Astrocyte (in vitro differentiated cells and primary cell): ENCODE results near the gene MAPK8IP3. TPM values are rescaled to one million over a fixed set of nuclear protein-coding genes. Genes with fewer than 3 reads are reported as not detected.

Experiments
- DNase-seq: peaks from one replicate; pipeline ENCODE4 v3.0.0-alpha.2; 2010; ENCODE audit warnings: low read depth
- FAIRE-seq: peaks from 2 replicates; lab custom pipeline; 2011; peaks lifted over from hg19 to GRCh38; lab: Jason Lieb, UNC
- H2AFZ ChIP-seq: 2 replicates; pipeline ENCODE4 v1.6.0; 2012; ENCODE audit warnings: low read depth, low read length, inconsistent platforms
- H3K27ac ChIP-seq: 2 replicates; pipeline ENCODE4 v1.5.1; 2011; ENCODE audit warnings: low read depth, low read length, inconsistent platforms
- H3K27me3 ChIP-seq: 2 replicates; pipeline ENCODE4 v1.6.0; 2011; ENCODE audit warnings: low read length, inconsistent platforms; ENCODE audit not compliant: insufficient read depth
- H3K36me3 ChIP-seq: 2 replicates; pipeline ENCODE4 v1.5.1; 2011; ENCODE audit warnings: low read length, inconsistent platforms; ENCODE audit not compliant: insufficient read depth
- H3K4me1 ChIP-seq: 2 replicates; pipeline ENCODE4 v1.5.1; 2011; ENCODE audit warnings: low read length, inconsistent platforms; ENCODE audit not compliant: insufficient read depth
- H3K4me2 ChIP-seq: 2 replicates; pipeline ENCODE4 v1.6.0; 2012; ENCODE audit warnings: low read length, inconsistent platforms
- H3K4me3 ChIP-seq: 2 replicates; pipeline ENCODE4 v1.5.1; 2011; ENCODE audit warnings: low read depth, mild to moderate bottlenecking, low read length, inconsistent platforms; ENCODE audit not compliant: insufficient read depth
- H3K79me2 ChIP-seq: 2 replicates; pipeline ENCODE4 v1.6.0; 2012; ENCODE audit warnings: mild to moderate bottlenecking, low read length, inconsistent platforms; ENCODE audit not compliant: insufficient read depth
- H3K9ac ChIP-seq: 2 replicates; pipeline ENCODE4 v1.6.0; 2012; ENCODE audit warnings: mild to moderate bottlenecking, low read length, inconsistent platforms
- H3K9me3 ChIP-seq: 2 replicates; pipeline ENCODE4 v1.5.1; 2012; ENCODE audit warnings: low read depth, mild to moderate bottlenecking, low read length, inconsistent platforms; ENCODE audit not compliant: insufficient read depth
- H4K20me1 ChIP-seq: 2 replicates; pipeline ENCODE4 v1.6.0; 2012; ENCODE audit warnings: low read length, inconsistent platforms; ENCODE audit not compliant: insufficient read depth
- H3K27ac Mint-ChIP-seq: one replicate; pipeline ENCODE4 v1.8.0; 2021; ENCODE audit warnings: mild to moderate bottlenecking, mixed read lengths; ENCODE audit not compliant: unreplicated experiment
- H3K27me3 Mint-ChIP-seq: one replicate; pipeline ENCODE4 v1.8.0; 2021; ENCODE audit warnings: low read depth, mixed read lengths; ENCODE audit not compliant: unreplicated experiment
- H3K36me3 Mint-ChIP-seq: one replicate; pipeline ENCODE4 v1.8.0; 2021; ENCODE audit warnings: low read depth, mixed read lengths; ENCODE audit not compliant: unreplicated experiment
- H3K4me1 Mint-ChIP-seq: one replicate; pipeline ENCODE4 v1.8.0; 2021; ENCODE audit warnings: low read depth, mixed read lengths; ENCODE audit not compliant: unreplicated experiment
- H3K4me3 Mint-ChIP-seq: one replicate; pipeline ENCODE4 v1.8.0; 2021; ENCODE audit warnings: mild to moderate bottlenecking, moderate library complexity, mixed read lengths; ENCODE audit not compliant: unreplicated experiment
- H3K9me3 Mint-ChIP-seq: one replicate; pipeline ENCODE4 v1.8.0; 2021; ENCODE audit warnings: mild to moderate bottlenecking, mixed read lengths; ENCODE audit not compliant: unreplicated experiment
- CTCF ChIP-seq: IDR thresholded peaks from 2 replicates; pipeline ENCODE4 v1.5.1; 2011; ENCODE audit warnings: low read depth, mild to moderate bottlenecking, inconsistent platforms, low read length, moderate library complexity; ENCODE audit not compliant: insufficient read depth
- EZH2 ChIP-seq: IDR thresholded peaks from 2 replicates; pipeline ENCODE4 v1.6.1; 2012; ENCODE audit warnings: mild to moderate bottlenecking, low read length, inconsistent platforms; ENCODE audit not compliant: insufficient read depth
- total RNA-seq: library from RNA; stranded (reverse); gene quantifications from 2 replicates; pipeline ENCODE4 v1.2.1, GENCODE V29; 2021

Gene MAPK8IP3
- total RNA-seq, 1 donor from 2014 or later, result 92.4 TPM

GRCh38 chr16:1681032-1681431 is 25.0 kb upstream of the MAPK8IP3 start:
- FAIRE-seq (no peak), DNase-seq (no peak)
- H3K4me3 Mint-ChIP-seq, result peak overlapping the region; percentile 91
- H3K9ac ChIP-seq, result peak overlapping the region; percentile 50
- no peaks in the 10 kb centered on the region for H3K9me3 Mint-ChIP-seq
- no peaks in the 10 kb centered on the region for H3K27me3 ChIP-seq
- H3K9me3 ChIP-seq, result no peaks in the 10 kb centered on the region
- H4K20me1 ChIP-seq, result peaks cover 48% of the 10 kb centered on the region
- peaks cover 19% of the 10 kb centered on the region for H3K4me1 Mint-ChIP-seq
- H2AFZ ChIP-seq, result no peak overlapping the region
- H3K4me3 ChIP-seq, result no peak overlapping the region
- peaks cover 78% of the 10 kb centered on the region for H3K79me2 ChIP-seq
- H3K27ac ChIP-seq, result no peak overlapping the region
- H3K36me3 ChIP-seq, result peaks cover 18% of the 10 kb centered on the region
- peak overlapping the region; percentile 98 for H3K4me2 ChIP-seq
- H3K27ac Mint-ChIP-seq, result no peak overlapping the region
- TF ChIP-seq CTCF (no peak), EZH2 (no peak)
- H3K36me3 Mint-ChIP-seq, result peaks cover 7% of the 10 kb centered on the region
- no peaks in the 10 kb centered on the region for H3K27me3 Mint-ChIP-seq
- H3K4me1 ChIP-seq, result peaks cover 24% of the 10 kb centered on the region

GRCh38 chr16:1687427-1688316 is 18.3 kb upstream of the MAPK8IP3 start:
- Mint-ChIP-seq H3K9me3 (no peaks in the 10 kb centered on the region), H3K4me3 (peak overlapping the region; percentile 40), H3K4me1 (peaks cover 51% of the 10 kb centered on the region), H3K36me3 (peaks cover 18% of the 10 kb centered on the region), H3K27ac (peak overlapping the region; percentile 23), H3K27me3 (no peaks in the 10 kb centered on the region)
- H3K9me3 ChIP-seq, result no peaks in the 10 kb centered on the region
- DNase-seq (no peak), FAIRE-seq (no peak)
- peaks cover 49% of the 10 kb centered on the region for H3K4me1 ChIP-seq
- peak overlapping the region; percentile 79 for H3K9ac ChIP-seq
- peaks cover 89% of the 10 kb centered on the region for H3K79me2 ChIP-seq
- H3K27ac ChIP-seq, result peak overlapping the region; percentile 97
- TF ChIP-seq CTCF (no peak), EZH2 (no peak)
- H4K20me1 ChIP-seq, result peaks cover 29% of the 10 kb centered on the region
- H3K4me3 ChIP-seq, result no peak overlapping the region
- H3K4me2 ChIP-seq, result no peak overlapping the region
- H3K27me3 ChIP-seq, result no peaks in the 10 kb centered on the region
- H3K36me3 ChIP-seq, result peaks cover 42% of the 10 kb centered on the region
- no peak overlapping the region for H2AFZ ChIP-seq
